ENCODE data around the gene PRRX2.

- no peak for TF ChIP-seq CSRNP3 (CRISPR knock-in tag; IDR thresholded peaks at IDR 0.05)
- TF ChIP-seq ZFP30 (CRISPR knock-in tag; IDR thresholded peaks at IDR 0.05): no peak
- TF ChIP-seq ZNF70 (CRISPR knock-in tag; IDR thresholded peaks at IDR 0.05): no peak
- no peak for TF ChIP-seq ZC3H10 (CRISPR knock-in tag; IDR thresholded peaks at IDR 0.05)
- no peak for TF ChIP-seq BACH2 (CRISPR knock-in tag; IDR thresholded peaks at IDR 0.05; ENCODE audit: borderline replicate concordance)
- no peak for TF ChIP-seq RARB (CRISPR knock-in tag; IDR thresholded peaks at IDR 0.05)
- TF ChIP-seq PATZ1 (CRISPR knock-in tag; IDR thresholded peaks at IDR 0.05; ENCODE audit: borderline replicate concordance): no peak
- TF ChIP-seq ZFP3 (CRISPR knock-in tag; IDR thresholded peaks at IDR 0.05): no peak
- TF ChIP-seq CSDC2 (CRISPR knock-in tag; IDR thresholded peaks at IDR 0.05): no peak
- no peak for TF ChIP-seq GLIS3 (CRISPR knock-in tag; IDR thresholded peaks at IDR 0.05)
These were observed 93.9 kb downstream of the PRRX2 start for GRCh38 chr9:129759319-129759718.
